ENCODE results near the gene PEAK1.

PEAK1 gene

DNA sequence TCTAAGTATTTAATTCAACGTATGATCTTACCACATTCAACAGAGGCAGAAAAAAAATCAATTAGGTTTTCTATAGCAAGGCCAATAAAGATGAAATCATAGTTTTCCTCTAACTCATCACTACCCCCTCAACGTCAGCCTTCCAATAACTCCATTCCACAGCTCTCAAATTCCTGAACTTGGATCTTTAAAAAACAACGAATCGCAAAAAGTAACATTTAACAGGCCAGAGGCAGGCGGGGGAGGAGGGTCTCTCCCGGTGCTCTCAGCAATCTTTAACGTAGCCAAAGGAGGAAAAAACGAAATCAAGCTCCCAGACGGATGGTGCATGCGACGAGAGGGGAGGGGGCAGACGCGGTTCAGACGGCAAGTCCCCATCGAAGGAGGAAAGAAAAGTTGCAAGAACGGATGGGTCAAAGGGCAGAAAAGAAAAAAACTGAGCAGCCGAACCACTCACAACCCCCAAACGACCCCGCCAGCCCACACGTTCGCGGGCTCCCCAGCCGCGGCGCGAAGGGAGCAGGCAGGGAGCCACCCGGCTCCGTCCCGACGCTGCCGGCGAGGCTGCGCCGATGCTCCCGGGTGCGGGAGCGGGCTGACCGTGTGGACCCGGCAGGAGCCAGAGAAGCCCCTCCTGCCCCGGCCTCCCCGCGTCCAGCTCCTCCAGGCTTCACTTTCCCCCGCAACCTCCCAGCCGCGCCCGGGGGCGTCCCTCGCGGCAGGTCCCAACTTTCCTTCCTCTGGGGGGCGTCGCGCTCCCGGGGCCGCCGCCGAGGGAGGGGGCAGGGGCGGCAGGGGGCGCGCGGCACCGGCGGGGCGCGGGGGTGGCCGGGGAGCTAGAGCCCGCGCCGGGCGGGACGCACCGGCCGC is 703 bp downstream of the PEAK1 start:
- H3K4me2 ChIP-seq = peak overlapping the region; percentile 77
- no peaks in the 10 kb centered on the region for H4K20me1 ChIP-seq (ENCODE audit: insufficient read depth)
- H3K4me3 ChIP-seq (IDR thresholded peaks at IDR 0.05; ENCODE audit: insufficient read depth, low read depth, low read length) = no peak overlapping the region
- peaks cover 6% of the 10 kb centered on the region for H3K4me1 ChIP-seq (ENCODE audit: low read depth, poor library complexity, severe bottlenecking)
- H3K36me3 ChIP-seq (ENCODE audit: insufficient read depth) = no peaks in the 10 kb centered on the region
- H3K27ac ChIP-seq = no peak overlapping the region
- H3K9ac ChIP-seq = peak overlapping the region; percentile 27; the same call in 1 of the 2 replicates
- H2AFZ ChIP-seq (ENCODE audit: low read depth) = peak overlapping the region; percentile 63; the same call in 1 of the 2 replicates
- peaks cover 22% of the 10 kb centered on the region; the same call in 1 of the 2 replicates for H3K79me2 ChIP-seq (ENCODE audit: insufficient read depth, low read depth)
- no peak for TF ChIP-seq CTCF (conservative IDR thresholded peaks at IDR 0.05; ENCODE audit: low read depth, low read length)
- H3K27me3 ChIP-seq (ENCODE audit: insufficient read depth, low read depth) = no peaks in the 10 kb centered on the region

GRCh38 chr15:77418391-77418965 is 1.4 kb downstream of the PEAK1 start:
- H3K36me3 ChIP-seq (ENCODE audit: insufficient read depth) = no peaks in the 10 kb centered on the region
- no peak overlapping the region for H2AFZ ChIP-seq (ENCODE audit: low read depth)
- no peak overlapping the region for H3K4me3 ChIP-seq (IDR thresholded peaks at IDR 0.05; ENCODE audit: insufficient read depth, low read depth, low read length)
- no peak overlapping the region for H3K4me2 ChIP-seq
- no peaks in the 10 kb centered on the region for H3K27me3 ChIP-seq (ENCODE audit: insufficient read depth, low read depth)
- peaks cover 6% of the 10 kb centered on the region for H3K4me1 ChIP-seq (ENCODE audit: low read depth, poor library complexity, severe bottlenecking)
- no peaks in the 10 kb centered on the region for H4K20me1 ChIP-seq (ENCODE audit: insufficient read depth)
- H3K79me2 ChIP-seq (ENCODE audit: insufficient read depth, low read depth) = peaks cover 17% of the 10 kb centered on the region; the same call in 1 of the 2 replicates
- no peak overlapping the region for H3K9ac ChIP-seq
- H3K27ac ChIP-seq = no peak overlapping the region
- TF ChIP-seq CTCF (conservative IDR thresholded peaks at IDR 0.05; ENCODE audit: low read depth, low read length) = no peak

GRCh38 chr15:77417602-77418001 is 2.3 kb downstream of the PEAK1 start:
- H3K4me2 ChIP-seq = no peak overlapping the region
- H3K79me2 ChIP-seq (ENCODE audit: insufficient read depth, low read depth) = peaks cover 10% of the 10 kb centered on the region; the same call in 1 of the 2 replicates
- H3K27ac ChIP-seq = no peak overlapping the region
- no peaks in the 10 kb centered on the region for H3K27me3 ChIP-seq (ENCODE audit: insufficient read depth, low read depth)
- no peaks in the 10 kb centered on the region for H3K36me3 ChIP-seq (ENCODE audit: insufficient read depth)
- H3K4me3 ChIP-seq (IDR thresholded peaks at IDR 0.05; ENCODE audit: insufficient read depth, low read depth, low read length) = no peak overlapping the region
- H4K20me1 ChIP-seq (ENCODE audit: insufficient read depth) = no peaks in the 10 kb centered on the region
- no peak overlapping the region for H3K9ac ChIP-seq
- H2AFZ ChIP-seq (ENCODE audit: low read depth) = no peak overlapping the region
- TF ChIP-seq CTCF (conservative IDR thresholded peaks at IDR 0.05; ENCODE audit: low read depth, low read length) = no peak
- peaks cover 6% of the 10 kb centered on the region for H3K4me1 ChIP-seq (ENCODE audit: low read depth, poor library complexity, severe bottlenecking)

DNA sequence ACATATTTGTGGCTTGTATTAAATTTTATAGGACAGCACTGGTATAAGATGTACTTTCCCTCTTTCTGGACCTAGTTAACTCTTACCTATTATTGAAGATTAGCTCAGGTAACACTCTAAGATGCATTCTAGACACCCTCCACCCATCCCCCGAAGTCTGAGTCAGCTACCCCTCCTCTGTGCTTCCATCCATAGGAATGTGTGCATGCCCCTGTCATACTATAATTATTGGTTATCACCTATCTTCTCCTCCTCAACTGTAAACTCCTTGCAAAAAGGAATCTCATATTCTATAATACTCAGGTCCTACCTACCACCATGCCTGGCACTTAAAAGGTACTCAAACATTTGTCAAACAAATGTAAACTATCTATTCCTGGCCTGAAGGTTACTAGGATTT is 3.0 kb downstream of the PEAK1 start:
- Histone ChIP-seq H3K4me3 (IDR thresholded peaks at IDR 0.05; ENCODE audit: insufficient read depth, low read depth, low read length) (no peak overlapping the region), H3K9ac (no peak overlapping the region), H3K79me2 (ENCODE audit: insufficient read depth, low read depth) (peaks cover 3% of the 10 kb centered on the region; the same call in 1 of the 2 replicates), H3K4me2 (no peak overlapping the region), H3K27ac (no peak overlapping the region), H2AFZ (ENCODE audit: low read depth) (no peak overlapping the region), H3K4me1 (ENCODE audit: low read depth, poor library complexity, severe bottlenecking) (peaks cover 4% of the 10 kb centered on the region), H3K36me3 (ENCODE audit: insufficient read depth) (no peaks in the 10 kb centered on the region), H3K27me3 (ENCODE audit: insufficient read depth, low read depth) (no peaks in the 10 kb centered on the region), H4K20me1 (ENCODE audit: insufficient read depth) (no peaks in the 10 kb centered on the region)
- TF ChIP-seq CTCF (conservative IDR thresholded peaks at IDR 0.05; ENCODE audit: low read depth, low read length) = no peak

Data from KMS-11 (cell line).